HG03159 (cell line): ENCODE data around the gene EPYC.

Experiments
- ATAC-seq: cut with Tn5 transposase; IDR thresholded peaks from one replicate; pipeline ENCODE4 v1.9.1; 2021; ENCODE audit warnings: mild to moderate bottlenecking, moderate library complexity; ENCODE audit not compliant: unreplicated experiment

EPYC gene

GRCh38 chr12:90959032-90959431 is 45.7 kb downstream of the EPYC start:
- no peak for ATAC-seq

- ATAC-seq, result no peak
These were observed 46.4 kb downstream of the EPYC start for GRCh38 chr12:90958347-90958746.

- ATAC-seq, result no peak
These were observed 49.9 kb downstream of the EPYC start, which contains the start of gene CCER1 for GRCh38 chr12:90954921-90955320. Gene CCER1 (minus strand): TSS chr12:90955176. CDS start chr12:90954742, 434 bp downstream.

- ATAC-seq, result no peak
These were observed 50.3 kb downstream of the EPYC start for GRCh38 chr12:90954428-90954827.

- peak; percentile 75 for ATAC-seq
These were observed 50.8 kb downstream of the EPYC start for GRCh38 chr12:90953956-90954421.

GRCh38 chr12:90951432-90952105 is 53.2 kb downstream of the EPYC start:
- no peak for ATAC-seq

- no peak for ATAC-seq
These were observed 56.9 kb downstream of the EPYC start for GRCh38 chr12:90947869-90948268.

- ATAC-seq, result peak; percentile 73
These were observed 59.6 kb downstream of the EPYC start for GRCh38 chr12:90945070-90945649.

- no peak for ATAC-seq
These were observed 61.5 kb downstream of the EPYC start for GRCh38 chr12:90943255-90943654.

- ATAC-seq, result peak; percentile 85
These were observed 63.8 kb downstream of the EPYC start for GRCh38 chr12:90940872-90941499.

- ATAC-seq, result no peak
These were observed 65.4 kb downstream of the EPYC start for GRCh38 chr12:90939382-90939781.

- ATAC-seq, result no peak
These were observed 66.3 kb downstream of the EPYC start for GRCh38 chr12:90938451-90938850.

GRCh38 chr12:90937651-90938050 is 67.1 kb downstream of the EPYC start:
- ATAC-seq, result no peak

GRCh38 chr12:90936230-90937005 is 68.4 kb downstream of the EPYC start:
- ATAC-seq, result no peak

- no peak for ATAC-seq
These were observed 79.2 kb downstream of the EPYC start for GRCh38 chr12:90925562-90925961.

- no peak for ATAC-seq
These were observed 80.4 kb downstream of the EPYC start for GRCh38 chr12:90924406-90924805.

GRCh38 chr12:90922145-90922627 is 82.6 kb downstream of the EPYC start:
- no peak for ATAC-seq

GRCh38 chr12:90921536-90921935 is 83.2 kb downstream of the EPYC start:
- ATAC-seq, result no peak

- ATAC-seq, result no peak
These were observed 84.5 kb downstream of the EPYC start for GRCh38 chr12:90920222-90920621.

GRCh38 chr12:90917431-90917830 is 87.3 kb downstream of the EPYC start:
- no peak for ATAC-seq

- no peak for ATAC-seq
These were observed 88.3 kb downstream of the EPYC start for GRCh38 chr12:90916516-90916915.
